ENCODE results near the gene NOP9. TPM values are rescaled to one million over a fixed set of nuclear protein-coding genes. Genes with fewer than 3 reads are reported as not detected.
"Not testable (repeated sequence)": the region's sequence is repeated elsewhere in the genome, so short reads cannot be mapped to it uniquely, and the experiment has no call there.

NOP9 gene
- total RNA-seq, 1 donor from 2014 or later = 23.5 TPM

- not testable (repeated sequence) for H3K9me3 ChIP-seq (ENCODE audit: insufficient read depth, low read depth, low read length); H3K4me1 Mint-ChIP-seq (ENCODE audit: low read depth, unreplicated experiment); H4K20me1 ChIP-seq (ENCODE audit: insufficient read depth, low read length); H3K36me3 Mint-ChIP-seq (ENCODE audit: low read depth, unreplicated experiment); H3K27ac ChIP-seq (ENCODE audit: low read depth, low read length); H3K4me3 Mint-ChIP-seq (ENCODE audit: unreplicated experiment); H3K9me3 Mint-ChIP-seq (ENCODE audit: unreplicated experiment); FAIRE-seq; H3K27ac Mint-ChIP-seq (ENCODE audit: unreplicated experiment); H3K4me3 ChIP-seq (ENCODE audit: insufficient read depth, low read depth, low read length); H3K9ac ChIP-seq (ENCODE audit: low read length); H3K79me2 ChIP-seq (ENCODE audit: insufficient read depth, low read length); DNase-seq (ENCODE audit: low read depth); H3K4me2 ChIP-seq (ENCODE audit: low read length); H2AFZ ChIP-seq (ENCODE audit: low read depth, low read length); H3K36me3 ChIP-seq (ENCODE audit: insufficient read depth, low read length); H3K4me1 ChIP-seq (ENCODE audit: insufficient read depth, low read length)
- peaks cover 19% of the 10 kb centered on the region for H3K27me3 ChIP-seq (ENCODE audit: insufficient read depth, low read length)
- H3K27me3 Mint-ChIP-seq (ENCODE audit: low read depth, unreplicated experiment) = peaks cover 53% of the 10 kb centered on the region
- TF ChIP-seq CTCF (IDR thresholded peaks at IDR 0.05; ENCODE audit: insufficient read depth, low read depth, low read length) = peak; percentile 11
Measured at GRCh38 chr14:24327914-24328313, 28.3 kb downstream of the NOP9 start.

- no peak overlapping the region for H3K9ac ChIP-seq (ENCODE audit: low read length)
- H3K27me3 Mint-ChIP-seq (ENCODE audit: low read depth, unreplicated experiment) = peaks cover 56% of the 10 kb centered on the region
- no peak overlapping the region for H3K4me3 ChIP-seq (ENCODE audit: insufficient read depth, low read depth, low read length)
- DNase-seq (ENCODE audit: low read depth) (no peak), FAIRE-seq (no peak)
- H3K4me1 Mint-ChIP-seq (ENCODE audit: low read depth, unreplicated experiment) = no peaks in the 10 kb centered on the region
- H3K4me3 Mint-ChIP-seq (ENCODE audit: unreplicated experiment) = no peak overlapping the region
- no peak overlapping the region for H3K27ac ChIP-seq (ENCODE audit: low read depth, low read length)
- no peaks in the 10 kb centered on the region for H3K36me3 ChIP-seq (ENCODE audit: insufficient read depth, low read length)
- H3K79me2 ChIP-seq (ENCODE audit: insufficient read depth, low read length) = no peaks in the 10 kb centered on the region
- no peak overlapping the region for H2AFZ ChIP-seq (ENCODE audit: low read depth, low read length)
- no peaks in the 10 kb centered on the region for H3K9me3 Mint-ChIP-seq (ENCODE audit: unreplicated experiment)
- H4K20me1 ChIP-seq (ENCODE audit: insufficient read depth, low read length) = no peaks in the 10 kb centered on the region
- H3K36me3 Mint-ChIP-seq (ENCODE audit: low read depth, unreplicated experiment) = no peaks in the 10 kb centered on the region
- no peaks in the 10 kb centered on the region for H3K9me3 ChIP-seq (ENCODE audit: insufficient read depth, low read depth, low read length)
- TF ChIP-seq EZH2 (IDR thresholded peaks at IDR 0.05; ENCODE audit: insufficient read depth, low read length) (no peak), CTCF (IDR thresholded peaks at IDR 0.05; ENCODE audit: insufficient read depth, low read depth, low read length) (no peak)
- H3K27ac Mint-ChIP-seq (ENCODE audit: unreplicated experiment) = no peak overlapping the region
- no peak overlapping the region for H3K4me2 ChIP-seq (ENCODE audit: low read length)
- peaks cover 15% of the 10 kb centered on the region for H3K4me1 ChIP-seq (ENCODE audit: insufficient read depth, low read length)
- H3K27me3 ChIP-seq (ENCODE audit: insufficient read depth, low read length) = peaks cover 22% of the 10 kb centered on the region
Measured at GRCh38 chr14:24329073-24329663, 29.5 kb downstream of the NOP9 start.

GRCh38 chr14:24329736-24330135 lies 30.1 kb downstream of the NOP9 start:
- Histone ChIP-seq H3K27me3 (ENCODE audit: insufficient read depth, low read length) (peaks cover 27% of the 10 kb centered on the region), H3K27ac (ENCODE audit: low read depth, low read length) (no peak overlapping the region), H3K4me3 (ENCODE audit: insufficient read depth, low read depth, low read length) (no peak overlapping the region), H2AFZ (ENCODE audit: low read depth, low read length) (no peak overlapping the region), H3K4me1 (ENCODE audit: insufficient read depth, low read length) (peaks cover 16% of the 10 kb centered on the region), H3K36me3 (ENCODE audit: insufficient read depth, low read length) (no peaks in the 10 kb centered on the region), H3K79me2 (ENCODE audit: insufficient read depth, low read length) (no peaks in the 10 kb centered on the region), H4K20me1 (ENCODE audit: insufficient read depth, low read length) (no peaks in the 10 kb centered on the region), H3K9ac (ENCODE audit: low read length) (no peak overlapping the region), H3K4me2 (ENCODE audit: low read length) (no peak overlapping the region), H3K9me3 (ENCODE audit: insufficient read depth, low read depth, low read length) (no peaks in the 10 kb centered on the region)
- no peak overlapping the region for H3K4me3 Mint-ChIP-seq (ENCODE audit: unreplicated experiment)
- DNase-seq (ENCODE audit: low read depth) (no peak), FAIRE-seq (no peak)
- no peak for TF ChIP-seq EZH2 (IDR thresholded peaks at IDR 0.05; ENCODE audit: insufficient read depth, low read length)
- no peak for TF ChIP-seq CTCF (IDR thresholded peaks at IDR 0.05; ENCODE audit: insufficient read depth, low read depth, low read length)
- H3K4me1 Mint-ChIP-seq (ENCODE audit: low read depth, unreplicated experiment) = no peaks in the 10 kb centered on the region
- H3K27me3 Mint-ChIP-seq (ENCODE audit: low read depth, unreplicated experiment) = peaks cover 59% of the 10 kb centered on the region
- H3K36me3 Mint-ChIP-seq (ENCODE audit: low read depth, unreplicated experiment) = no peaks in the 10 kb centered on the region
- no peak overlapping the region for H3K27ac Mint-ChIP-seq (ENCODE audit: unreplicated experiment)
- H3K9me3 Mint-ChIP-seq (ENCODE audit: unreplicated experiment) = no peaks in the 10 kb centered on the region

Measured in astrocyte (in vitro differentiated cells and primary cell).